Left renal cortex interstitium (tissue), 4 donors: ENCODE data around the gene CSMD2. TPM values are rescaled to one million over a fixed set of nuclear protein-coding genes. Genes with fewer than 3 reads are reported as not detected.

Experiments
- DNase-seq, 4 donors: peaks; one replicate each; pipeline ENCODE4 v3.0.0-alpha.2; 2013; ENCODE audit warnings: low read depth in 4 of 4, low spot score in 2 of 4, missing footprints in 1 of 4
- polyA plus RNA-seq, 4 donors: library from polyadenylated mRNA; unstranded; fragments of 120-200 nt; gene quantifications; one replicate each; pipeline ENCODE4 v1.2.1, GENCODE V29; 2013; ENCODE audit not compliant: insufficient read length in 4 of 4

Gene CSMD2
- polyA plus RNA-seq, 4 donors: 0.60 to 1.4 (median 0.92) TPM

- DNase-seq: no peak
Measured at GRCh38 chr1:33630686-33631085, 534.3 kb downstream of the CSMD2 start.

- DNase-seq: no peak
Measured at GRCh38 chr1:33626801-33627200, 538.2 kb downstream of the CSMD2 start.

GRCh38 chr1:33624991-33625870 lies 539.8 kb downstream of the CSMD2 start:
- DNase-seq: no peak

- no peak for DNase-seq
Measured at GRCh38 chr1:33624261-33624990, 540.6 kb downstream of the CSMD2 start.

GRCh38 chr1:33623811-33624210 lies 541.2 kb downstream of the CSMD2 start:
- DNase-seq: no peak

- DNase-seq: no peak
Measured at GRCh38 chr1:33622757-33623156, 542.3 kb downstream of the CSMD2 start.

- no peak for DNase-seq
Measured at GRCh38 chr1:33618636-33619035, 546.4 kb downstream of the CSMD2 start.

- no peak for DNase-seq
Measured at GRCh38 chr1:33617451-33617850, 547.6 kb downstream of the CSMD2 start.

GRCh38 chr1:33616780-33617179 lies 548.2 kb downstream of the CSMD2 start:
- no peak for DNase-seq

GRCh38 chr1:33615546-33615945 lies 549.5 kb downstream of the CSMD2 start:
- no peak for DNase-seq

GRCh38 chr1:33610864-33611455 lies 554.1 kb downstream of the CSMD2 start:
- no peak for DNase-seq

GRCh38 chr1:33610391-33610790 lies 554.6 kb downstream of the CSMD2 start:
- no peak for DNase-seq

- DNase-seq: no peak
Measured at GRCh38 chr1:33609739-33610138, 555.3 kb downstream of the CSMD2 start.

- no peak for DNase-seq
Measured at GRCh38 chr1:33608825-33609400, 556.1 kb downstream of the CSMD2 start.

- no peak for DNase-seq
Measured at GRCh38 chr1:33607444-33608005, 557.5 kb downstream of the CSMD2 start.

- no peak for DNase-seq
Measured at GRCh38 chr1:33606272-33606671, 558.8 kb downstream of the CSMD2 start.

GRCh38 chr1:33602271-33602670 lies 562.8 kb downstream of the CSMD2 start:
- DNase-seq: no peak

GRCh38 chr1:33601751-33602150 lies 563.3 kb downstream of the CSMD2 start:
- no peak for DNase-seq

- DNase-seq: no peak
Measured at GRCh38 chr1:33599516-33600115, 565.4 kb downstream of the CSMD2 start.

GRCh38 chr1:33588726-33589125 lies 576.3 kb downstream of the CSMD2 start:
- DNase-seq: no peak
